GM19324 (cell line): Measurements from ENCODE around the gene PIKFYVE.
"Not testable (repeated sequence)": the region's sequence is repeated elsewhere in the genome, so short reads cannot be mapped to it uniquely, and the experiment has no call there.

Experiments
- ATAC-seq: cut with Tn5 transposase; IDR thresholded peaks from one replicate; pipeline ENCODE4 v1.9.1; 2021; ENCODE audit warnings: mild to moderate bottlenecking, moderate library complexity; ENCODE audit not compliant: unreplicated experiment, low FRiP score

PIKFYVE gene

DNA sequence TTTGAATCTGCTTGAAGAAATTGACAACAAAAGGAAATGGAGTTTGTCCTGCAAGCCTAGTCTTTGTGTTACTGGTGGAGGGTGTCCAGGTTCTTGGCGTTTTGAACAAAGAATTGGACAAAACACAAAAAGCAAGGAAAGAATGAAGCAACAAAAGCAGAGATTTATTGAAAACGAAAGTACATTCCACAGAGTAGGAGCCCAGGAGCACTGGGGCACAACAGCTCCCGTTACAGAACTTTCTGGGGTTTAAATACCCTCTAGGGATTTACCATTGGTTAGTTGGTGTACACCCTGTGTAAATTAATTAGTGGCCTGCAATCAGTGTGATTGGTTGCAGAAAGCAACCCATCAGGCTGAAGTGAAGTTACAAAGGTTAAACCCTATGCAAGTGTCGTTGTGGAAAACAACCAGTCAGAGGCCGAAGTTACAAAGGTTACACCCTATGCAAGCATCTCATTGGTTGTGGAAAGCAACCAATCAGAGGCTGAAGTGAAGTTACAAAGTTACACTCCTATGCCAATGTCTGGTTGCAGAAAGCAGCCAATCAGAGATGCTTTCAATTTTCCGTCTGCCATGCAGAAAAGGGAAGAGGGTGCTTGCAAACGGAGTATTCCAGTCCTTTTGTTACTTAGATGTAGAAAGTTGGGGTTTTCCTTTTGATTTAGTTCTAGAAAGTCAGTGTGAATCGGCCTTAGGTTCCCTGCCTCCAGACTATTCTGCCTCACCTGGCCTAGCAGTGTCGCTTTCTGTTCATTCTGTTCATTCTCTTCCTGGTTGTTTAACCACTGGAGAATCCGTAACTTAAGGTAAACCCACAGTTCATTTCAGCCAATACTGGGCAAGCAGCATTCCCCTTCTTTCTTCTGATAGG, 92.9 kb downstream of the PIKFYVE start:
- ATAC-seq = no peak

GRCh38 chr2:208359632-208359986, 93.6 kb downstream of the PIKFYVE start:
- ATAC-seq = no peak

GRCh38 chr2:208360259-208361076, 94.4 kb downstream of the PIKFYVE start:
- no peak for ATAC-seq

DNA sequence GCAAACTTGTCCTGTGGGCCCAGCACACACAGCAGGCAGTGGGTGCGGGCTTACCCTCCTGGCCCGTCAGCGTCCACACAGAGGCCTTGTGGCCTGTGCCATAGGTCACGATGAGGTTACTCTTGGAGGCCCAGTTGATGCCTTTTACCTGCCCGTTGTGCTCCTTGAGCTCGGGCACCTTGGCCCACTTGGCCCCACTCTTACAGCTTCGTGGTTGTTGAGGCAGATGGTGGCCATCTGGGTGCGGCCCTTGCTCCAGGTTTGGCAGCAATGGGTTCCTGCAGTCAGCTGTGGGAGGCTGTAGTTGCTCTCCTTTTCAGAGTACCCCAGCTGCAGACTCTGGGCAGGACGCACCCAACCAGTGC, 95.0 kb downstream of the PIKFYVE start:
- ATAC-seq = no peak

DNA sequence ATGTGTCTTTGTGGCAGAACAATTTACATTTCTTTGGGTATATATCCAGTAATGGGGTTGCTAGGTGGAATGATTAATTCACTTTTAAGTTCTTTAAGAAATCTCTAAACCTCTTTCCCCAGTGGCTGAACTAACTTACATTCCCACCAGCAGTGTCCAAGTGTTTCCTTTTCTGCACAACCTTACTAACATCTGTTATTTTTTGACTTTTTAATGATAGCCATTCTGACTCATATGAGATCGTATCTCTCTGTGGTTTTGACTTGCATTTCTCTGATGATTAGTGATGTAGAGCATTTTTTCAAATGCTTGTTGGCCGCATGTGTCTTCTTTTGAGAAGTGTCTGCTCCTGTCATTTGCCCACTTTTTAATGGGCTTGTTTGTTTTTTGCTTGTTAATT, 97.4 kb downstream of the PIKFYVE start:
- ATAC-seq = peak; percentile 49

- ATAC-seq = peak; percentile 67
Measured at GRCh38 chr2:208366215-208367127, 100.4 kb downstream of the PIKFYVE start.

DNA sequence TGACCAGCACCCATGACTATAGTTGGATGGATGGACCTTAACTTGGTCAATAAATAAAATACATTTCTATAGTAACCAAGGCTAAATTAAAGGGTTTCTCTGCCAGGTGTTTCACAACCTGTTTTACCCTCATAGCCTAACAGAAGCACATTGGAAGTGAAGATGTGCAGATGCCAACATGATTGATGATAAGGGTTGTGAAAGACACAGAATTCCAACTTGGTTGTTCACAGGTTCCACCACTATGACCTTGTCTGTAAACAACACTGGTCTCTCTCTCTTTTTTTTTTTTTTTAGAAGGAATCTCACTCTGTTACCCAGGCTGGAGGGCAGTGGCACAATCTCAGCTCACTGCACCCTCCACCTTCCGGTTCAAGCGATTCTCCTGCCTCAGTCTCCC, 103.0 kb downstream of the PIKFYVE start:
- no peak for ATAC-seq

DNA sequence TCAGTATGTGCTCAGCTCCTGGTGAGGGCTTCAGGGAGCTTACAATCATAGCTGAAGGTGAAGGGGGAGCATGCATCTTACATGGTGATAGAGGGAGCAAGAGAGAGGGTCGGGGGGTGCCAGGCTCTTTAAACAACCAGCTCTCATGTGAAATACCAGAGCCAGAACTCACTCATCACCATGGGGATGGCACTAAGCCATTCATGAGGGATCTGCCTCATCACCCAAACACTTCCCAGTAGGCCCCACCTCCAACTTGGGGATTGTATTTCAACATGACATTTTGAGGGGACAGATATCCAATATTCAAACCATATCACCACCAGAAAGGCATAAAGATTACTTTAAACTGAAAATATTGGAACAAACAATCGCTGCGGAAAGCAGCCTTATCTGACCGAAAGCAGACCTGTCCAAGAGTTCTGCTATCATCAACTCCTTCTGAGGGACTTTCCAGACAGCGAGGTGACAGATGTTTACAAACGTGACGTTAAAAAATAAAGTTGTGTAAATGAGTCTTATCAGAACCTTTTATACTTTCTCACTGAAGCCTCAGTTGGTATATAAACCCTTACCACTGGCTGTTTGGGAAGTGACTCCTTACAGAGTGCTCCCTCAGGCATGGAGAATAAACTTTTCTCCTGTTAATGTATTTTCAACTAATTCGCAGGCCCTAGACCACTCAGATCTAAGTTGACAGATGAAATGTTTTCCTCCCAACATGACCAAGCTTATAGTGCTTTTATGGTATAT, 105.0 kb downstream of the PIKFYVE start:
- no peak for ATAC-seq

- no peak for ATAC-seq
Measured at GRCh38 chr2:208371634-208371935, 105.5 kb downstream of the PIKFYVE start.

GRCh38 chr2:208373460-208374089, 107.5 kb downstream of the PIKFYVE start:
- ATAC-seq = no peak

DNA sequence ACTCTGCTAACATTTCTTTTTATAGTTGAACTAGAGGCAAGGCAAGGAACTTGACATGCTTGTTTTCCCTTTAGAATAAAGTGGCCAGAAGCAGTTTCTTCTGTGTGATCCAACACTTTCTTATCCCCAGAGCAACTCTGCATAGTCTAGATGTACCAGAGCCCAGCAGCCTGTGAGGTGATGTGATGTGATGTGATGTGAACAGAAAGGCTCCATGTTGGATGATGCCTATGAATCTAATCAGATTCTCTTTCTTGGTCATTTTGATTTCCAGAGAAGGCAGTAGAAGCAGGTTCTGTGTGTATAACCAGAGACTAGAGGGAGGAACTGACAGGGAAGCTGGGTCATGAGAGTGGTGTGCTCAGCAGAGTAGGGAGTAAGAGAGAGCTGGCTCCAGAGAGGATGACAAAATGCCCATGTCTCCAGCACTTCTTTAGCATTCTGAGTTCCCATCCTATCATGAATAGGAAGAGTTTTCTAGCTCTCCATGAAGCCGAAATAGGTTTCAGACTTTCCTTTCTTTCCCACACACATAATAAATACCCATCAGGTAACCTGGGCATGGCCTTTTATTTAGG, 109.5 kb downstream of the PIKFYVE start:
- no peak for ATAC-seq

DNA sequence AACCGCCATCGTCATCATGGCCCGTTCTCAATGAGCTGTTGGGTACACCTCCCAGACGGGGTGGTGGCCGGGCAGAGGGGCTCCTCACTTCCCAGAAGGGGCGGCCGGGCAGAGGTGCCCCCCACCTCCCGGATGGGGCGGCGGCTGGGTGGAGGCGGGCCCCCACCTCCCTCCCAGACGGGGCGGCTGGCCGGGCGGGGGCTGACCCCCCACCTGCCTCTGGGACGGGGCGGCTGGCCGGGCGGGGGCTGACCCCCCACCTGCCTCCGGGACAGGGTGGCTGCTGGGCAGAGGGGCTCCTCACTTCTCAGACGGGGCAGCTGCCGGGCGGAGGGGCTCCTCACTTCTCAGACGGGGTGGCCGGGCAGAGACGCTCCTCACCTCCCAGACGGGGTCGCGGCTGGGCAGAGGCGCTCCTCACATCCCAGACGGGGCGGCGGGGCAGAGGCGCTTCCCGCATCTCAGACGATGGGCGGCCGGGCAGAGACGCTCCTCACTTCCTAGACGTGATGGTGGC, 111.3 kb downstream of the PIKFYVE start:
- ATAC-seq = not testable (repeated sequence)

DNA sequence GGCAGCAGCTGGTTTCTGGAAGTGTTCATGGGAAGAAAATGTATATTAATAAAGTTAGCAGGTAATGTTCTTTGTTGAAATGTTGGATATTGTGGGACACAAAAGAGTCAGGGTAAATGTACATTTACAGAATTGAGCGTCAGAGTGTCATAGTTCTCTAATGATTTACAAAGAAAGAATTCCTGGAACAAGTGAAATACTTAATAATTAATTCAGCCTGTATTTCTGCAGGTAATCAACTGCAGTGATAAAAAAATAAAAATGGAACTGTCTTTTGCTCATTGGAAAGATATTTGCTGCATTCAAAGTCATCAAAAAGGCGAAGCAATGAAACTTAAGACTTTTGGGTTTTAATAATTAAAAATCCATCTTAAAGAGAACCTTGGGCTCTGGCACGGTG, 113.1 kb downstream of the PIKFYVE start:
- ATAC-seq = no peak

- no peak for ATAC-seq
Measured at GRCh38 chr2:208384637-208385036, 118.6 kb downstream of the PIKFYVE start.

DNA sequence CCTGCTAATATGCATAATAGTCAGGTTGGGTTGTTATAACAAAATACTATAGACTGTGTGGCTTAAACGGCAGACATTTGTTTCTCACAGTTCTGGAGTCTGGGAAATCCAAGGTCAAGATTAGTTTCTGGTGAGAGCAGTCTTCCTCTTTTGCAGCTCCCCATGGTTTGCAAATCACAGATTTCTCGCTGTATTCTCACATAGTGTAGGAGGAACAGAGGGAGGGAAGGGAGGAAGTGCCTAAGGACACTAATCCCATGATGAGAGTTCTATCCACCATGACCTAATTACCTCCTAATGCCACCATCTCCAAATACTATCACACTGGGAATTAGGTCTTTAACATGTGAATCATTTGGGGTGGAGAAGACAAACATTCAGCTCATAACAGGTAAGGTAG, 120.5 kb downstream of the PIKFYVE start:
- ATAC-seq = no peak

DNA sequence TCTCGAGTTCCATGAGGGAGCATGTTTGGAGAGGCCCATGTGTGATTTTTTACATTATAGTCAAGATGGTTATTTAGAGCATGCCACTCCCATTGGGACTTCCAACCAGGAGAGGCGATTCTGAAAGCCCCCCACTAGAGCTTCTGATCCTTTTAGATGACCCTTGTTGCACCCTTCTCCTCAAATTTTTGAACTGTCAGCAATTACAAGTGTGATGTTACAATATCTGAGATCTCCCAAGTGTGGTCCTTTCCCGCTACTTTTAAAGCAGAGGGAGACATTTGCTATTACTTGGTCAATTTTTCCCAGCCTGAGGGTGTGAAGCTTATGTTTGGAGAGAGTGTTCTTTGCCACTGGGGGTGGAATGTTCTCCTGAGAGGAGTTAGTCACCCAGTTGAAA, 123.9 kb downstream of the PIKFYVE start:
- no peak for ATAC-seq

DNA sequence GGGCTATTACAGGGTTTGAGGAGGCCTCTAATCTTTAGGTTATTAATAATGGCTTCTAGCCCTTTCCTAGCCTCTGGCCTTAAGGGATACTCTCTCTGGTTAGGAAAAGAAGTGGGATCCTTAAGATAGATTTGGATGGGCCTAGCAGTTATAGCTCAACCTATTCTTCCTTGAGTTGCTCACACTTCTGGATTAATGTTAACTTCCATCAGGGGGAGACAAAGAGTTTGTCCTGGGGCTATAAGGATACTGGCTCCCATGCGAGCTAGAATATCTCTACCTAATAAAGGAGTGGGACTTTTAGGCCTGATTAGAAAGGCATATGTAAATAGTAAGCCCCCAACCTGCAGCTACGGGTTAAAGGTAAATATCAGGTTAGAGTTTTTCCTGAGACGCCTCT, 126.2 kb downstream of the PIKFYVE start:
- no peak for ATAC-seq

- ATAC-seq = not testable (repeated sequence)
Measured at GRCh38 chr2:208396796-208397195, 130.7 kb downstream of the PIKFYVE start.

- no peak for ATAC-seq
Measured at GRCh38 chr2:208399201-208399600, 133.1 kb downstream of the PIKFYVE start.
